Kasumi-1 (cell line): ENCODE data around the gene ATF4.

ENCODE experiments used
- DNase-seq, 2 experiments: peaks; one replicate each; lab custom pipeline; 2025; lab: John Stamatoyannopoulos, UW

The ATF4 gene

GRCh38 chr22:39528080-39528661, 7.8 kb downstream of the ATF4 start:
- no peak for DNase-seq

- peak; percentile 88 to 93 for DNase-seq
Observed at GRCh38 chr22:39528681-39529486, 8.5 kb downstream of the ATF4 start.

- DNase-seq, result no peak
Observed at GRCh38 chr22:39529487-39529851, 9.1 kb downstream of the ATF4 start.

- DNase-seq, result no peak
Observed at GRCh38 chr22:39530116-39530515, 9.8 kb downstream of the ATF4 start.

- peak; percentile 82 to 83 for DNase-seq
Observed at GRCh38 chr22:39530692-39531331, 10.4 kb downstream of the ATF4 start.

GRCh38 chr22:39532215-39533073, 12.1 kb downstream of the ATF4 start, which contains the start of gene RPS19BP1:
RPS19BP1 (minus strand) TSS chr22:39532748; CDS start chr22:39532738, 10 bp downstream.
- DNase-seq, result peak; percentile 100

GRCh38 chr22:39534092-39534506, 13.7 kb downstream of the ATF4 start:
- DNase-seq, result no peak

- peak; percentile 33 to 44 for DNase-seq
Observed at GRCh38 chr22:39534591-39535356, 14.4 kb downstream of the ATF4 start.

- no peak for DNase-seq
Observed at GRCh38 chr22:39535357-39535725, 15.0 kb downstream of the ATF4 start.

GRCh38 chr22:39535831-39536449, 15.6 kb downstream of the ATF4 start:
- DNase-seq, result no peak

- no peak for DNase-seq
Observed at GRCh38 chr22:39536711-39537110, 16.3 kb downstream of the ATF4 start.

GRCh38 chr22:39537975-39538374, 17.6 kb downstream of the ATF4 start:
- no peak for DNase-seq

GRCh38 chr22:39543095-39543494, 22.7 kb downstream of the ATF4 start:
- peak; percentile 46 to 85 for DNase-seq

- DNase-seq, result peak; percentile 27
Observed at GRCh38 chr22:39545386-39546365, 25.3 kb downstream of the ATF4 start.

GRCh38 chr22:39546889-39547586, 26.7 kb downstream of the ATF4 start:
- peak; percentile 34 to 46 for DNase-seq

GRCh38 chr22:39547587-39547947, 27.2 kb downstream of the ATF4 start:
- no peak for DNase-seq

- no peak for DNase-seq
Observed at GRCh38 chr22:39553429-39553828, 33.1 kb downstream of the ATF4 start.

GRCh38 chr22:39554151-39554550, 33.8 kb downstream of the ATF4 start:
- no peak for DNase-seq
